ENCODE results near the gene ERO1A. TPM values are rescaled to one million over a fixed set of nuclear protein-coding genes. Genes with fewer than 3 reads are reported as not detected.

Gene ERO1A
- total and polyA plus RNA-seq, 4 donors = 18.6 to 88.7 (median 51.9) TPM

- Histone ChIP-seq H3K4me1 (ENCODE audit: control insufficient read depth in 5 of 5, insufficient read depth in 5 of 5, low read length in 5 of 5) (no peaks in the 10 kb centered on the region), H3K9me3 (ENCODE audit: control insufficient read depth in 4 of 4, insufficient read depth in 3 of 4, low read length in 3 of 4) (no peaks in the 10 kb centered on the region), H3K36me3 (ENCODE audit: control insufficient read depth in 4 of 4, insufficient read depth in 4 of 4, low read length in 4 of 4) (no peaks in the 10 kb centered on the region), H3K9ac (ENCODE audit: insufficient read depth in 1 of 2, low read length in 2 of 2) (no peak overlapping the region), H3K27ac (ENCODE audit: low read depth in 1 of 2, low read length in 1 of 2) (no peak overlapping the region), H3K4me3 (no peak overlapping the region), H3K27me3 (ENCODE audit: control insufficient read depth in 3 of 3, insufficient read depth in 3 of 3, low read length in 2 of 3) (no peaks in the 10 kb centered on the region)
- TF ChIP-seq, protein P1, sequence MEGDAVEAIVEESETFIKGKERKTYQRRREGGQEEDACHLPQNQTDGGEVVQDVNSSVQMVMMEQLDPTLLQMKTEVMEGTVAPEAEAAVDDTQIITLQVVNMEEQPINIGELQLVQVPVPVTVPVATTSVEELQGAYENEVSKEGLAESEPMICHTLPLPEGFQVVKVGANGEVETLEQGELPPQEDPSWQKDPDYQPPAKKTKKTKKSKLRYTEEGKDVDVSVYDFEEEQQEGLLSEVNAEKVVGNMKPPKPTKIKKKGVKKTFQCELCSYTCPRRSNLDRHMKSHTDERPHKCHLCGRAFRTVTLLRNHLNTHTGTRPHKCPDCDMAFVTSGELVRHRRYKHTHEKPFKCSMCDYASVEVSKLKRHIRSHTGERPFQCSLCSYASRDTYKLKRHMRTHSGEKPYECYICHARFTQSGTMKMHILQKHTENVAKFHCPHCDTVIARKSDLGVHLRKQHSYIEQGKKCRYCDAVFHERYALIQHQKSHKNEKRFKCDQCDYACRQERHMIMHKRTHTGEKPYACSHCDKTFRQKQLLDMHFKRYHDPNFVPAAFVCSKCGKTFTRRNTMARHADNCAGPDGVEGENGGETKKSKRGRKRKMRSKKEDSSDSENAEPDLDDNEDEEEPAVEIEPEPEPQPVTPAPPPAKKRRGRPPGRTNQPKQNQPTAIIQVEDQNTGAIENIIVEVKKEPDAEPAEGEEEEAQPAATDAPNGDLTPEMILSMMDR (IDR thresholded peaks at IDR 0.05; ENCODE audit: control extremely low read depth, extremely low read depth) = no peak
- 58 to 74% methylated on average over 1 of the region's 1 CpG for WGBS, 2 donors
- ATAC-seq (ENCODE audit: insufficient read depth, low FRiP score) = no peak
- no peak for DNase-seq
Observed at GRCh38 chr14:52602131-52602530, 93.2 kb downstream of the ERO1A start.

DNA sequence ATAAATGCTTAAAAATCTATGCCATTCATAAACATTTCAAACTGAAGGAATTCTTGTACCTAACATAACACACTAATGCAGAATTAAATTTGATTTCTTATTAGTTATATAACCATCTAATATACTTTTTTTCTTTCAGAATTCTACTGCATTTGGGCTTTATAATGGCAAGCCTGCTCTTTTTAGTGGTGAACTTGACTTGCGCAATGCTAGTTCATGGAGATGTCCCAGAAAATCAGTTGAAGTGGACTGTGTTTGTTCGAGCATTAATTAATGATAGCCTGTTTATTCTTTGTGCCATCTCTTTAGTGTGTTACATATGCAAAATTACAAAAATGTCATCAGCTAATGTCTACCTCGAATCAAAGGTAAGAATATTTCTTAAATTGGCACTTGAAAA, 95.4 kb downstream of the ERO1A start:
- Histone ChIP-seq H3K4me1 (ENCODE audit: control insufficient read depth in 5 of 5, insufficient read depth in 5 of 5, low read length in 5 of 5) (no peaks in the 10 kb centered on the region), H3K9me3 (ENCODE audit: control insufficient read depth in 4 of 4, insufficient read depth in 3 of 4, low read length in 3 of 4) (peaks cover 0 to 2% (median 0%) of the 10 kb centered on the region in 4 donors)
- WGBS, 2 donors = 93 to 96% methylated on average over 3 of the region's 3 CpGs

GRCh38 chr14:52598568-52598967, 96.8 kb downstream of the ERO1A start:
- no peak for ATAC-seq (ENCODE audit: insufficient read depth, low FRiP score)
- Histone ChIP-seq H3K36me3 (ENCODE audit: control insufficient read depth in 4 of 4, insufficient read depth in 4 of 4, low read length in 4 of 4) (no peaks in the 10 kb centered on the region), H3K27ac (ENCODE audit: low read depth in 1 of 2, low read length in 1 of 2) (no peak overlapping the region), H3K4me3 (no peak overlapping the region), H3K4me1 (ENCODE audit: control insufficient read depth in 5 of 5, insufficient read depth in 5 of 5, low read length in 5 of 5) (no peaks in the 10 kb centered on the region), H3K9me3 (ENCODE audit: control insufficient read depth in 4 of 4, insufficient read depth in 3 of 4, low read length in 3 of 4) (peaks cover 0 to 2% (median 0%) of the 10 kb centered on the region in 4 donors), H3K27me3 (ENCODE audit: control insufficient read depth in 3 of 3, insufficient read depth in 3 of 3, low read length in 2 of 3) (no peaks in the 10 kb centered on the region), H3K9ac (ENCODE audit: insufficient read depth in 1 of 2, low read length in 2 of 2) (no peak overlapping the region)
- DNase-seq = no peak
- WGBS, 2 donors = 92 to 96% methylated on average over 1 of the region's 1 CpG
- TF ChIP-seq, protein P1 (IDR thresholded peaks at IDR 0.05; ENCODE audit: control extremely low read depth, extremely low read depth) = no peak

More for the DNA sequence above, 95.4 kb downstream of the ERO1A start:
- no peak for ATAC-seq (ENCODE audit: insufficient read depth, low FRiP score)
- no peak for DNase-seq
- Histone ChIP-seq H3K9ac (ENCODE audit: insufficient read depth in 1 of 2, low read length in 2 of 2) (no peak overlapping the region), H3K36me3 (ENCODE audit: control insufficient read depth in 4 of 4, insufficient read depth in 4 of 4, low read length in 4 of 4) (no peaks in the 10 kb centered on the region), H3K27ac (ENCODE audit: low read depth in 1 of 2, low read length in 1 of 2) (no peak overlapping the region), H3K27me3 (ENCODE audit: control insufficient read depth in 3 of 3, insufficient read depth in 3 of 3, low read length in 2 of 3) (no peaks in the 10 kb centered on the region), H3K4me3 (no peak overlapping the region)
- TF ChIP-seq, protein P1 (IDR thresholded peaks at IDR 0.05; ENCODE audit: control extremely low read depth, extremely low read depth) = no peak

DNA sequence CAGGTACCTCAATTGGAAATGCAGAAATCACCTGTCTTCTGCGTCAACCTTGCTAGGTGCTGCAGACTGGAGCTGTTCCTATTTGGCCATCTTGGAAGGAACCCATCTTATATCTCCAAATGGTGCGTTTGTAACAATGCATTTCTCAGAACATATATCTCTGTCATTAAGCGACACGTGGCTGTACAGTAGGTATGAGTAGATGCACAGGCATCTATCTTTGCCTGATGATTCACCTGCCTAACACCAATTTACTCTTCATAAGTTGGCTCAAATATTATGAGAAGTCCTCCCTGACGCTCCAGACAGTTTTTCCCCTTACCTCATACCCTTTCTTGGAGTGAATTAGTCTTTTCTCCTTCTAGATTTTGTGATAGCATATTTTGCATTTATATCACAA, 98.5 kb downstream of the ERO1A start:
- Histone ChIP-seq H3K27me3 (ENCODE audit: control insufficient read depth in 3 of 3, insufficient read depth in 3 of 3, low read length in 2 of 3) (no peaks in the 10 kb centered on the region), H3K36me3 (ENCODE audit: control insufficient read depth in 4 of 4, insufficient read depth in 4 of 4, low read length in 4 of 4) (no peaks in the 10 kb centered on the region), H3K27ac (ENCODE audit: low read depth in 1 of 2, low read length in 1 of 2) (no peak overlapping the region), H3K4me3 (no peak overlapping the region), H3K9me3 (ENCODE audit: control insufficient read depth in 4 of 4, insufficient read depth in 3 of 4, low read length in 3 of 4) (peaks cover 0 to 2% (median 0%) of the 10 kb centered on the region in 4 donors), H3K4me1 (ENCODE audit: control insufficient read depth in 5 of 5, insufficient read depth in 5 of 5, low read length in 5 of 5) (no peaks in the 10 kb centered on the region), H3K9ac (ENCODE audit: insufficient read depth in 1 of 2, low read length in 2 of 2) (no peak overlapping the region)
- ATAC-seq (ENCODE audit: insufficient read depth, low FRiP score) = no peak
- TF ChIP-seq, protein P1 (IDR thresholded peaks at IDR 0.05; ENCODE audit: control extremely low read depth, extremely low read depth) = no peak
- DNase-seq = no peak
- WGBS, 2 donors = 88 to 95% methylated on average over 5 of the region's 5 CpGs
